HG03558 (cell line): ENCODE data around the gene CHST10.
"Not testable (repeated sequence)": the region's sequence is repeated elsewhere in the genome, so short reads cannot be mapped to it uniquely, and the experiment has no call there.

ENCODE experiments used
- ATAC-seq: cut with Tn5 transposase; IDR thresholded peaks from one replicate; pipeline ENCODE4 v1.9.1; 2021; ENCODE audit warnings: moderate number of reproducible peaks; ENCODE audit not compliant: unreplicated experiment; ENCODE audit errors: extremely low read depth

CHST10 gene, protein sequence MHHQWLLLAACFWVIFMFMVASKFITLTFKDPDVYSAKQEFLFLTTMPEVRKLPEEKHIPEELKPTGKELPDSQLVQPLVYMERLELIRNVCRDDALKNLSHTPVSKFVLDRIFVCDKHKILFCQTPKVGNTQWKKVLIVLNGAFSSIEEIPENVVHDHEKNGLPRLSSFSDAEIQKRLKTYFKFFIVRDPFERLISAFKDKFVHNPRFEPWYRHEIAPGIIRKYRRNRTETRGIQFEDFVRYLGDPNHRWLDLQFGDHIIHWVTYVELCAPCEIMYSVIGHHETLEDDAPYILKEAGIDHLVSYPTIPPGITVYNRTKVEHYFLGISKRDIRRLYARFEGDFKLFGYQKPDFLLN

DNA sequence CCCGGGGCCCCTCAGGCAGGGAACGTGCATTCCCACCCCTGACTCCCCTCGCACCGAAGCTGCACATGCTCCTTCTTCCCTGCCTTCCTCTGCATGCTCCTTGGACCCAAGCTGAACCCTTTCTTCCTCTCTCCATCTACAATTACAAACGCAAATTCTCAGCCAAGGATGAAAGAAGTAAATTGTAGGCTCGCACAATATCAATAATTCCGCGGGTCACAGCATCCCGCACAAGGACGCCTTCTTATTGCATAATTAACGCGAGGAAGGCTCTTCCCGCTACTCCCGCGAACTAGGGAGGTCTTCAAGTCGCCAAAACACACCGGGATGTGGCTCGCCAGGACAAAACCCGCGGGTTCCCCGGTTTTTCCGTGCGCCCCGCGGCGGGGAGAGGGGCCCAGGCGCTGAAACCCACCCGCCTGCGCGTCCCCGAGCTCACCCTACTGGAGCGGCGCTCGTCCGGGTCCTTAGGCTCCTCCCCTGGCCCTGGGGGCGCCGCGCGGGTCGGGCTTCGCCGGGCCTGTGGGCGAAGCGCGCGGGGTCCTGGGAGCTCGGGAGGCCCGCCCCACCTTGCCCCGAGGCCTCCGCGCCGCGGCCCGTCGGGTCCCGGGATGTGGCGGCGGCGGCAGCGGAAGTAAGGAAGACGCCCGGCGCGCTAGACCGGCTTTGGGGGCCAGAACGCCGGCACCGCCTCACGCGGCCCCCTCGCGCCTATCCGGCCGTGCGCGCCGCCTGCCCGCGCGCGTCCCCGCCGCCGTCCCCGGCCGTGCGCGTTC lies at the start of gene CHST10:
TSS of gene CHST10 (minus strand) at position 734 of the 776 bp plus-strand sequence. CDS start 10,993 bp downstream, outside the sequence.
- ATAC-seq = peak; percentile 67

DNA sequence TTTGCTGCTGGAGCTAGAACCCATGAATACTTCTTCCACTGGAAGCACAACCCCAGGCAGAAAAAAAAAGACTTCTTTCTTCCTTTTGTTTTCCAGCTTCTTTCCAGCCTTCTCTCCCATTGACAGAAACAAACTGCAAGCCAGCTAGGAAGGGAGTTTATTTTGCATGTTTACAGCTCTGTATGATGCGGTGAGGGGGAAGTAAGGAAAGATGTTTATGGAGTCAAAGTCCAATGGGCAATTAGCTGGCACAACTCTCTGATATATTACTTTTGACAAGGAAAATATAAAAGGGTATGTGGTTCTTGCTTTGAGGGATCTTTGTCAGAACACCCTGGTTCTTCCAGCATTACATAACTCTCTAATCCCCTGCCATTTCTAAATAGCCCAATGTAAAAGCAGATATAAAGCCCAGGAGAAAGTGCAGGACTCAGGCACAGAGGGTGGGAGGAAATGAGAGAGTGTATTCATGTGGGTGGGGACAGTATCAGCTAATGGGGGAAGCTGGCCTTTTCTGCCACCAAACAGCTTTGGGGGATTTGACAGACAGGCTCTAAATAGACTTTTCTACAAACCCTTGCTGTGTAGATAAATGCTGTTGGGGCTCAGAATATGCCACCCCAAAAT lies 43.5 kb upstream of the CHST10 start:
- ATAC-seq = no peak

DNA sequence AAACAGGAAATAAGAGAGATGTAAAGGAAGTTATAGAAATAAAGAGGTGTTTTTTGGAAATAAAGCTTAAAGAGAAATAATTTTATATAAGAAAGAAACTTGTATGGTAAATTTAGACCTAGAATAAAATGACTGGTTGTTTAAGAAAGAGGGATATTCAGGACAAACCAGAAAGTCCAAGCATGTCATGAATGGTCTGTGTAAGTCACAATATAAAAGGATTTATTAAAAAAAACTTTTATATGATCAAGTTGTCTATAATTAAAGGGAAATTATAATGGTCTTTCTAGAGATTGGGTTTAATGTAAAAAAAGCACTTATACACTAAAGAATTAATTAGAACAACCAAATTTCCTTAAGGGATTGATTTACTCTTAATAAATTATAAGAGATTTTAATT lies 38.9 kb upstream of the CHST10 start:
- ATAC-seq = not testable (repeated sequence)

DNA sequence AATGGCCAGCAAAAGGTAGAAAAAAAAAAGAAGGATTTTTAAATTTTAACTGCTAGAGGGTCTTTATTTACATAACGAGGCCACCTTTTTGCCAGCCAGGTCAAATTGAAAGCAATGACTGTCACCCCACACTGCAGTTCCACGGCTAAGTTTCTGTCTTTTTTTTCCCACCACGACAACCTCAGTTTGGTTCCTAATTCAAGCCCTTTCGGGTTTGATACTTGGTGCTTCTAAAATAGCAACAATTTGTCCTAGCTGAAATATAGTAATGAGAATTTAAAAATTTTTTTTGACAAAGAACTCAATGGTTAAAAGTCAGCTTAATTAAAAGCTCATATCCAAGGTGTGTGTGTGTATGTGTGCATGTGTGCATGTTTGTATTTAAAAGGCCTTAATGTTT lies 36.4 kb upstream of the CHST10 start:
- ATAC-seq = no peak

DNA sequence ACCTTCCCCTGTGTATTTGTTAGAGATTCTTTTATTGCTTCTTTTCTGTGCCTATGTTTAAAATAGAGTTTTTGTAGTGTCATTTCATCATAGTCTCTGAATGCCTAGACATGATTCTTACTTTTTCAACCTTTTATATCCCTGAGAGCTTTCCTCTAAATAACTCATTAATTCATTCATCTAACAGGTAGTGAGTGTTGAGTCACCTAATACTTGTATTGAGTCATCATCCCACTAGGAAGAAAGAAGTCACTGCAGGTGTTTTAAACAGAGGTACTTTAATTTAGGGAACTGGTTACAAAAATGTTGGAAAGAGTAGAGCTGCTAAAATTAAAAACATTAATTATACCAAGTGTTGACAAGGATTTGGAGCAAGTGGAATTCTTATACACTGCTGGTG lies 34.3 kb upstream of the CHST10 start:
- ATAC-seq = no peak

DNA sequence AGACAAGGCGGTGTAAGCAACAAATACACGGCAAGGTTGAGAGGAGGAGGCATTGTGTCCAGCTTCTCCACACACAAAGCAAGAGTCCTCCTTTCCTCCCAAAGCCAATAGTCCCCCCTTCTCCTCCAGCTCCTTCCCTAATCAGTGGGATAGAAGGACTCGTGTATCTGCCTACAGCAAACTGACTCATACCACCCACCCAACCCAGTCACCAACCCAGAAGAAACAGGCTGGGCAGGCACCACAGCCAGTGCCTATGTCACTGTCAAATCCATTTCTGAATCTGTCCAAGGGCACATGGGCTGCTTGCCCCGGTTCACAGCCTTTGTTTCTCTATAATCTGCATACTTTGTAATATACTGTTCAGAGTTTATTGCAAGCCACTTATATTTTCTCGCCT lies 33.6 kb upstream of the CHST10 start:
- ATAC-seq = no peak

DNA sequence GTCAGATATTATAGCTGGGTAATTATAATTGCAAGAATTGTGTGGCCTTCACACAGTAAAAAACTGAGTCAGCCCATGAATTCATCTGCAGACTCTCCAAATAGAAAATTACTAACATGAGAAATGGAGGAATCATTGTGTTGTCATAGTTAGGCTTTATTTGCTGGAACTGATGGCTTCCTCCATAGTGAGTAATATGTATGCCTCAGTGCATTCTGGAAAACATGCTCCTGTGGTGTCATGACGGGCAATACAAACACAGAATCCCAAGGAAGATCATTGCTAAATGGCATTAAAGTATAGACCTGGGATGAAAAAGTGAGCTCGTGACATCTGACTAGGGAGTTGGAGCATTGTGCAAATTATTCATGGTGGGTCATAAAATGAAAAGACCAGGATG lies 29.2 kb upstream of the CHST10 start:
- ATAC-seq = no peak

DNA sequence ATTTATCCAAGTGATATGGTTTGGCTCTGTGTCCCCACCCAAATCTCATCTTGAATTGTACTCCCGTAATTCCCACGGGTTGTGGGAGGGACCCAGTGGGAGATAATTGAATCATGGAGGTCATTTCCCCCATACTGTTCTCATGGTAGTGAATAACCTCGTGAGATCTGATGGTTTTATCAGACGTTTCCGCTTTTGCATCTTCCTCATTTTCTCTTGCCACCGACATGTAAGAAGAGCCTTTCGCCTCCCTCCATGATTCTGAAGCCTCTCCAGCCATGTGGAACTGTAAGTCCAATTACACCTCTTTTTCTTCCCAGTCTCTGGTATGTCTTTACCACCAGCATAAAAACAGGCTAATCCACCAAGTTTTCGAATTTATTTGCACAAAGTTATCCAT lies 20.3 kb upstream of the CHST10 start:
- ATAC-seq = no peak

DNA sequence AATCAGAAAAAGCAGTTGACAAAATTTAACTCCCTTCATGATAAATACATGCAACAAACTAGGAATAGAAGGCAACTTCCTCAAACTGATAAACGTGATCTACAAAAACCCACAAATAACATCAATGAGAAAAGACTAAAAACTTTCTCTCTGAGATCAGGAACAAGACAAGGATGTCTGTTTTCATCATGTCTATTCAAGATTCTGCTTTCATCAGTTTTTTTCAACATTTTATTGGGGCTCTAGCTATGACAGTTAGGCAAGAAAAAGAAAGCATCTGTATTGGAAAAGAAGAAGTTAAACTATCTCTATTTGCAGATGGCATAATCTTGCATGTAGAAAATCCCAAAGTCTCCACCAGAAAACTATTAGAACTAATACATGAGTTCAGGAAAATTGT lies 12.3 kb upstream of the CHST10 start:
- no peak for ATAC-seq

DNA sequence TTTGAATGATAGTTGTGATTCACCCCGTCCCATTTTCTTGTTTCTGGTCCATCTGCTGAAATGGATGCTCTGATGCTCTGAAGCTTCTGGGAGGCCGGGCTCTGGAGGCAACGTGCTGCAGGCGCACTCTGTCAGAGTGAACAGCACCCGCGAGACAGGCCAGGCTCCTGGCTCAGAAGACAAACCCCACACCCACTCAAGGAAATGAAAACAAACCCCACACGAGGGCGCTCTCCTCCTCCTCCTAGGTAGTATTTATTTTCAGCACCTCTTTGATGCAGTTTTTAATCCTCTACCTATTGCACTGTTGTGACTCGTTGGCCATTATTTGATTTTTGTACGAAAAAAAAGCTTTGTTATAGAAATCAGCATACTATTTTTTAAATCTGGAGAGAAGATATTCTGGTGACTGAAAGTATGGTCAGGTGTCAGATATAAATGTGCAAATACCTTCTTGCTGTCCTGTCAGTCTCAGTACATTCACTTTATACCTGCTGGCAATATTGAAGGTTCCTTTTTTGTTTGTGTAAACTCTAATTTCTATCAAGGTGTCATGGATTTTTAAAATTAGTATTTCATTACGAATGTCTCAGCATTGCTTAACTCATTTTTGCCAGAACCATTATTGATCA lies 10.3 kb upstream of the CHST10 start:
- no peak for ATAC-seq

DNA sequence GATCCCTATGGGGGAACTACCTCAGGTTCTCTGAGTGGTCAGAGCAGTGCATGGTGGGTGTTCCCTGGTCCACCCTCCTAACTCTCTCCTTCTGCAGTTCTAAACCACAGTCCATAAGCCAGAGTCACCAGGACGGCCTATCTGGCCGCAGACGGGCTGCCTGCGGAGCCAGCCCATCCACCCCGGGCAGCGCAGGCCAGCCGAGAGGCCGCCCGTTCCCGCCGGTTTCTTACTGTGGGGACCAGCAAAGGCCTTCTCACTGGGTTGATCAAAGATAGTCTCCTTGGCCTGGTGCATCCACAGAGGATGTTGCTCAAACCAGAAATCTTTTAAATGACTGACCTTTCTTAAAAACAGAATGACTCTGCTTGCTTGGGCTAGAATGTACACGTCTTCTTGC lies 9.6 kb upstream of the CHST10 start:
- no peak for ATAC-seq

DNA sequence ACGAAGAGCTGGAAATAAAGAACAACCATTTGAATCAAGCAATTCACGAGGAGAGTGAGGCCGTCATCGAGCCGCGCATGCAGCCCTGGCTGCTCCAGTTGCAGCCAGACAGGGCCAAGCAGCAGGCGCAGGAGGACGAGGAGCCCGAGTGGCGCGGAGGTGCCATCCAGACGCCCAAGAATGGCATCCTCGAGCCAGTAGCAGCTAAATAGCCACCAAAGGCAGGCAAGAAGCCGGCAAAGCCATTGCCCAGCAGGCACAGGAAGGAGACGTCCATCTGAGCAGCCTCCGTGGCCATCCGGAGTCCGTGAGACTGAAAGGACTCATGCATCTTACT lies 8.9 kb upstream of the CHST10 start:
- no peak for ATAC-seq

DNA sequence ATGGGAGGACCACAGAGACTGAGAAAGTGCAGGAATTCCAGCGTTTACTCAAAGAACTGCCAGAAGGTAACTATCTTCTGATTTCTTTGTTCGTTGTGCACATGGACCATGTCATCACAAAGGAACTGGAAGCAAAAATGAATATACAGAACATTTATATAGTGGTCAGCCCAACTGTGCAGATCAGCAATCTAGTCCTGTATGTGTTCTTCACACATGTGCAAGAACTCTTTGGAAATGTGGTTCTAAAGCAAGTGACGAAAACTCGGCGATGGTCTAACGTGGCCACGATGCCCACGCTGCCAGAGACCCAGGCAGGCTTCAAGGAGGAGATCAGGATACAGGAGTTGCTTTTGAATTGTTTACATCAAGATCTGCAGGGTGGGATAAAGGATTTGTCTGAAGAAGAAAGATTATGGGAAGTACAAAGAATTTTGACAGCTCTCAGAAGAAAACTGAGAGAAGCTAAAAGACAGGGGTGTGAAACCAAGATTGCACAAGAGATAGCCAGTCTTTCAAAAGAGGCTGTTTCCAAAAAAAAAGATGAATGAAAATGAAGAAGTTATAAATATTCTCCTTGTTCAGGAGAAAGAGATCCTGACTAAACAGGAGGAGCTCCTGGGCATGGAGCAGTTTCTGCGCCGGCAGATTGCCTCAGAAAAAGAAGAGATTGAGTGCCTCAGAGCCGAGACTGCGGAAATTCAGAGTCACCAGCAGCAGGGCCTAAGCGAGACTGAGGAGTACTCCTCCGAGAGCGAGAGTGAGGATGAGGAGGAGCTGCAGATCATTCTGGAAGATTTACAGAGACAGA lies 8.3 kb upstream of the CHST10 start:
- no peak for ATAC-seq

DNA sequence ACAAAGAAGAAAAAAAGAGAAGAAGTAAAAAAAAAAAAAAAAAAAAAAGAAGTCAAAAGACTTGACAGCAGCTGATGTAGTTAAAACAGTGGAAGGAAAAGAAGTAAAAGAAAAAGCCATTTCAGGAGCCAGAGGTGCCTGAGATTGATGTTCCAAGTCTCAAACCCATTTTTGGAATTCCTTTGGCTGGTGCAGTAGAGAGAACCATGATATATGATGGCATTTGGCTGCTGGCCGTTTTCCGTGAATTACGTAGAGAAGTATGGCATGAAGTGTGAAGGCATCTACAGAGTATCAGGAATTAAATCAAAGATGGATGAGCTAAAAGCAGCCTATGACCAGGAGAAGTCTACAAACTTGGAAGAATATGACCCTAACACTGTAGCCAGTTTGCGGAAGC lies 7.6 kb upstream of the CHST10 start:
- ATAC-seq = no peak

DNA sequence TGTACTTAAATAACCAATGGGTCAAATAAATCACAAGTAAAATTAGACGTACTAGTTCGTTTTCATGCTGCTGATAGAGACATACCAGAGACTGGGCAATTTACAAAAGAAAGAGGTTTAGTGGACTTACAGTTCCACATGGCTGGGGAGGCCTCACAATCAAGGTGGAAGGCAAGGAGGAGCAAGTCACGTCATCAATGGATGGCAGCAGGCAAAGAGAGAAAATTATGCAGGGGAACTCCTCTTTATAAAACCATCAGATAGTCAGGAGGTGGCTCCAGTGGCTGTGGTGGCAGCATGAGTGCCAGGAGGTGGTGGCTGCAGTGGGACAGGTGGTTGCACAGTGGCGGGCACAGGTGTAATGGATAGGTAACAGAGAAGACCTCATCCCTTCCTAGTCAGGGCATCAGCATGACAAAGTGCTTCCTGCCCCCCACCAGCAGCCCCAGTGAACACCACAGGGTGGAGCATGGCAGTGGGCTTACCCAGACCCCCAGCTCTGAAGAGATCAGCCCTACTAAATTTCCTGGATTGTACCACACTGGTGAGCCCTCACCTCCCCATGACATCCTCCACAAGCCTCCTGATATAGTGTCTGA lies 6.9 kb upstream of the CHST10 start:
- ATAC-seq = no peak

DNA sequence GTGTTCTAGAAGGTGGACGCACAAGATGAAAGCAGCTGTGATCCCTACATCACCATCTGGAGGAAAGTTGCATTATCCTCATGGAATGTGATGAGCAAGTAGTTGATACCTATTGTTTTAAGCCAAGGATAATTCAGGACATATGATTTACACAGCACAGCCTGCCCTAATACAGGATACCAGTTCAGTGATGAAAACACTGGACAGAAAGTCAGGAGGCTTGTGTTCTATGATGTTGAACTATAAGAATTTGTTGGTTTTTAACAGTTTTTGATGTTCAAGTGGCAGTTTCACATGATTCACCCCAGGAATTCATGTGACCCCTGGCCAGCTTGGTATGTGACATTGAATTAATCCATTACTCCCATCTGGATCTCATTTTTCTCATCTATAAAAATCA lies 6.2 kb upstream of the CHST10 start:
- ATAC-seq = no peak

DNA sequence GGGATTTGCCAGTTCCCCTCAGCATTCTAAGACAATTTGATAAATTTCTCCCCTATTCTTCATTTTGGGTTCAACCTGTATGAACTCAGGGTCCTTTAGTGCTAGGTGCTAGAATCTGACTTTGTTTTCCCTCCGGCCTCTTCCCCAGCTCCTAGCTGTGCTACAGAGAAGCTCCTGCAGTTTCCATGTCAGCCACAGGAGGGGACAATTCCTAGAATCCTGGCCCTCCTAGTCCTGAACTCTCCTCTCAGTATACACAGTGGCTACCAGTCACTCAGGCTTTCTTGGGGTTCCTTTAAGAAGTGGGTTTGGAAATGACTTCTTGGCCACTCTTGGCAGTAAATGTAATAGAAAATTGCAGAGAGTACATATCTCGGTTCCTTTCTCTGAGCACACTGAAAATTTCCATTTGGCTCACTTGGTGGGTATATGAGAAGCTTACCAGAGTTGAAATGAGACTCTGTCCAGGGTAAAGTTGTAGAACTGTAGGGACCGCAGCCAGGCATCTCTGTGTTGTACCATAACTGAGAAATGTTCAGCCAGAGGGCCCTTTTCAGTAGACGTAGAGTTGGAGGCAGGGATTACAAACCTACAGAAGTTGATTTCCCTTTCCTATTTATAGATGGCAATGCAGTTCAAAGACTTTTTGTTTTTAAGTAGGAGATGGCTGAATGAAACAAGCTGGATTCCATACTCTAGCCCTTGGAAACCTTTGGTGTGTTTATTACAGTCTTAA lies 5.0 kb upstream of the CHST10 start:
- ATAC-seq = no peak

DNA sequence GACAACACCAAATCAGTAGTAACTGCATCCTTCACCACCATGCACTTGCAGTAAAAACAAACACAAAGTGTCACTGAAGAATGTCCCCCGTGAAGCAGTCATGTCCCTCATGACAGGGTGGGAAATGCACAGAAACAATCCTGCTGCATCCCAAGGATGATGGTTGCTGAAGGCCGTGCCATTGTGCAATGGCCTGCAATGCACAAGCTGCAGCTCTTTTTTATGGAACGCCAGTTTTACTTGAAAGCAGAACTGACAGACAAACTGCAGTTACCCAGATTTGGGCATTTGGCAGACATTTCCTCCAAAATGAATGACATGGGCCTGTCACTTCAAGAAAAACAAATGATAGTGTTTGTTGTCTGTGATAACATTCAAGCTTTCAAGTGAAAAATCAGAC lies 2.4 kb upstream of the CHST10 start:
- ATAC-seq = no peak

DNA sequence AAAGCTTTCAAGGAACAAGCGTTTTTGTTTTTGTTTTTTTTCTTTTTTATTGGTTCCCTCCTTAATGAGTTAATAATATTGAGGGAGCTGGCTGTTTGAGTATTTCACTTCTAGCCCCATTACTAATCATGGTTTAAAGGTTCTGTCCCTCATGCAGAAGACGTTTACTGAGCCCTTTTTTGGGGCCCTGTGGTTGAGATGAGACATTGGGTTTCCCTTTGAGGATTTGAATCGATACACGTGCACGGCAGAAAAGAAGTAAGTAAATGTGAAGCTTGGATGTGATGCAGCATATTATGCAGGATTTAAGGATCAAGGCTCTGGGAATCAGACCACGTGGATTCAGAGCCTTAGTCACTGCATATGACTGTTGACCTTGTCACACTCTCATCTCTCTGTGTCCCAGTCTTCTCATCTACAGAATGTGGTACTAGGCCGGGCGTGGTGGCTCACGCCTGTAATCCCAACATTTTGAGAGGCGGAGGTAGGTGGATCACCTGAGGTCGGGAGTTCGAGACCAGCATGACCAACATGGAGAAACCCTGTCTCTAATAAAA lies 1.0 kb upstream of the CHST10 start:
- ATAC-seq = no peak
